Trophoblast cell (in vitro differentiated cells and primary cell): Measurements from ENCODE around the gene AGAP1.

Experiments used
- DNase-seq, 2 donors: peaks; one replicate each; pipeline ENCODE4 v3.0.0-alpha.2; 2016
- H2AFZ ChIP-seq: 2 replicates; pipeline ENCODE4 v1.6.1; 2013; ENCODE audit warnings: low read length, moderate library complexity, mild to moderate bottlenecking; ENCODE audit not compliant: insufficient read depth, poor library complexity
- H2AK5ac ChIP-seq: 2 replicates; pipeline ENCODE4 v1.6.1; 2013; ENCODE audit warnings: mild to moderate bottlenecking, low read length
- H2BK120ac ChIP-seq: 2 replicates; pipeline ENCODE4 v1.6.1; 2013; ENCODE audit warnings: low read length, mild to moderate bottlenecking, moderate library complexity; ENCODE audit not compliant: insufficient read depth, poor library complexity
- H2BK12ac ChIP-seq: 2 replicates; pipeline ENCODE4 v1.6.1; 2013; ENCODE audit warnings: mild to moderate bottlenecking, low read length, moderate library complexity
- H2BK5ac ChIP-seq: 2 replicates; pipeline ENCODE4 v1.6.1; 2013; ENCODE audit warnings: low read length, low read depth, moderate library complexity, mild to moderate bottlenecking; ENCODE audit not compliant: poor library complexity
- H3K14ac ChIP-seq: 2 replicates; pipeline ENCODE4 v1.6.1; 2013; ENCODE audit warnings: mild to moderate bottlenecking, low read length
- H3K18ac ChIP-seq: 2 replicates; pipeline ENCODE4 v1.6.1; 2013; ENCODE audit warnings: mild to moderate bottlenecking, low read length
- H3K23ac ChIP-seq: 2 replicates; pipeline ENCODE4 v1.6.1; 2013; ENCODE audit warnings: low read length
- H3K27ac ChIP-seq: 2 replicates; pipeline ENCODE4 v1.5.1; 2013; ENCODE audit warnings: low read depth, mild to moderate bottlenecking, inconsistent platforms, low read length, moderate library complexity
- H3K27me3 ChIP-seq: 2 replicates; pipeline ENCODE4 v1.6.1; 2013; ENCODE audit warnings: inconsistent platforms, mild to moderate bottlenecking, low read length, moderate library complexity; ENCODE audit not compliant: insufficient read depth
- H3K36me3 ChIP-seq, 2 experiments: 1 replicate in 1 of 2; 2 replicates in 1 of 2; pipeline ENCODE4 v1.6.1; 2013; ENCODE audit warnings: low read length in 2 of 2, mild to moderate bottlenecking in 2 of 2, moderate library complexity in 1 of 2; ENCODE audit not compliant: insufficient read depth in 2 of 2, control insufficient read depth in 1 of 2
- H3K4ac ChIP-seq: 2 replicates; pipeline ENCODE4 v1.6.1; 2013; ENCODE audit warnings: low read depth, mild to moderate bottlenecking, low read length, moderate library complexity
- H3K4me1 ChIP-seq, 2 experiments: 1 replicate in 1 of 2; 2 replicates in 1 of 2; pipeline ENCODE4 v1.6.1; 2013; ENCODE audit warnings: low read length in 2 of 2, mild to moderate bottlenecking in 2 of 2, moderate library complexity in 1 of 2; ENCODE audit not compliant: insufficient read depth in 2 of 2, control insufficient read depth in 1 of 2
- H3K4me2 ChIP-seq: 2 replicates; pipeline ENCODE4 v1.6.1; 2013; ENCODE audit warnings: inconsistent platforms, mild to moderate bottlenecking, low read length, moderate library complexity
- H3K4me3 ChIP-seq: 2 replicates; pipeline ENCODE4 v1.5.1; 2013; ENCODE audit warnings: mild to moderate bottlenecking, low read depth, low read length, inconsistent platforms
- H3K79me1 ChIP-seq: one replicate; pipeline ENCODE4 v1.6.1; 2013; ENCODE audit warnings: low read length
- H3K79me2 ChIP-seq: 2 replicates; pipeline ENCODE4 v1.6.1; 2013; ENCODE audit warnings: low read length, mild to moderate bottlenecking; ENCODE audit not compliant: control insufficient read depth, insufficient read depth, poor library complexity
- H3K9ac ChIP-seq: 2 replicates; pipeline ENCODE4 v1.6.1; 2013; ENCODE audit warnings: mild to moderate bottlenecking, low read length
- H3K9me3 ChIP-seq: 2 replicates; pipeline ENCODE4 v1.6.1; 2013; ENCODE audit warnings: low read depth, mild to moderate bottlenecking, control low read depth, inconsistent platforms, low read length; ENCODE audit not compliant: insufficient read depth
- H4K12ac ChIP-seq: 2 replicates; pipeline ENCODE4 v1.6.1; 2013; ENCODE audit warnings: low read depth, mild to moderate bottlenecking, low read length, moderate library complexity
- H4K8ac ChIP-seq: 2 replicates; pipeline ENCODE4 v1.6.1; 2013; ENCODE audit warnings: low read depth, mild to moderate bottlenecking, low read length, moderate library complexity
- H4K91ac ChIP-seq: one replicate; pipeline ENCODE4 v1.6.1; 2013; ENCODE audit warnings: low read depth, mild to moderate bottlenecking, low read length, moderate library complexity
- WGBS: extraction: QIAGEN DNeasy Blood & Tissue Kit; methylation state at CpG from one replicate; pipeline ENCODE4 v1.1.7; 2013; ENCODE audit warnings: missing lambda C conversion rate; ENCODE audit not compliant: insufficient read length, insufficient coverage; ENCODE audit errors: extremely low coverage; 5-methylcytosine and 5-hydroxymethylcytosine counted together

The AGAP1 gene

GRCh38 chr2:236049981-236050380, 556.1 kb downstream of the AGAP1 start:
- no peak overlapping the region for H3K27ac ChIP-seq
- no peaks in the 10 kb centered on the region for H3K4me1 ChIP-seq
- no peak overlapping the region for H3K18ac ChIP-seq
- H3K27me3 ChIP-seq, result no peaks in the 10 kb centered on the region
- H3K4ac ChIP-seq, result no peak overlapping the region
- H3K14ac ChIP-seq, result no peak overlapping the region
- H4K12ac ChIP-seq, result no peak overlapping the region
- H3K79me1 ChIP-seq, result no peaks in the 10 kb centered on the region
- H3K79me2 ChIP-seq, result no peaks in the 10 kb centered on the region
- H2BK5ac ChIP-seq, result no peak overlapping the region
- H3K4me3 ChIP-seq, result no peak overlapping the region
- no peak overlapping the region for H2BK120ac ChIP-seq
- H3K23ac ChIP-seq, result no peak overlapping the region
- peaks cover 2% of the 10 kb centered on the region for H3K9me3 ChIP-seq
- peaks cover 0 to 2% of the 10 kb centered on the region in 2 experiments for H3K36me3 ChIP-seq
- H2AK5ac ChIP-seq, result no peak overlapping the region
- no peak overlapping the region for H4K91ac ChIP-seq
- DNase-seq, result peak in 1 of 2 donors; percentile 47
- no peak overlapping the region for H2AFZ ChIP-seq
- H4K8ac ChIP-seq, result no peak overlapping the region
- no peak overlapping the region for H2BK12ac ChIP-seq
- no peak overlapping the region for H3K4me2 ChIP-seq
- WGBS, result no CpG with 5 or more reads among the region's 8 CpGs
- H3K9ac ChIP-seq, result no peak overlapping the region

GRCh38 chr2:236051351-236051750, 557.5 kb downstream of the AGAP1 start:
- Histone ChIP-seq H2BK12ac (no peak overlapping the region), H3K18ac (no peak overlapping the region), H2BK5ac (no peak overlapping the region), H3K4me2 (no peak overlapping the region), H3K27ac (no peak overlapping the region), H3K79me1 (no peaks in the 10 kb centered on the region), H3K79me2 (no peaks in the 10 kb centered on the region), H3K4me1 (no peaks in the 10 kb centered on the region), H3K4ac (no peak overlapping the region), H3K14ac (no peak overlapping the region), H3K23ac (no peak overlapping the region), H4K91ac (no peak overlapping the region), H4K8ac (no peak overlapping the region), H3K4me3 (no peak overlapping the region), H2AK5ac (no peak overlapping the region), H3K36me3 (peaks cover 0 to 2% of the 10 kb centered on the region in 2 experiments), H3K9me3 (peaks cover 2% of the 10 kb centered on the region), H2AFZ (no peak overlapping the region), H4K12ac (no peak overlapping the region), H3K9ac (no peak overlapping the region), H3K27me3 (no peaks in the 10 kb centered on the region), H2BK120ac (no peak overlapping the region)
- WGBS, result no CpG with 5 or more reads among the region's 10 CpGs
- DNase-seq, result no peak

- Histone ChIP-seq H4K8ac (no peak overlapping the region), H3K79me2 (no peaks in the 10 kb centered on the region), H3K27me3 (no peaks in the 10 kb centered on the region), H2BK12ac (no peak overlapping the region), H2AK5ac (no peak overlapping the region), H3K18ac (no peak overlapping the region), H2BK120ac (no peak overlapping the region), H3K4me1 (no peaks in the 10 kb centered on the region), H2AFZ (no peak overlapping the region), H3K14ac (no peak overlapping the region), H3K4ac (no peak overlapping the region), H4K12ac (no peak overlapping the region), H4K91ac (no peak overlapping the region), H2BK5ac (no peak overlapping the region), H3K23ac (no peak overlapping the region), H3K4me3 (no peak overlapping the region), H3K9ac (no peak overlapping the region), H3K4me2 (no peak overlapping the region), H3K36me3 (peaks cover 0 to 2% of the 10 kb centered on the region in 2 experiments), H3K9me3 (peaks cover 3% of the 10 kb centered on the region), H3K79me1 (no peaks in the 10 kb centered on the region), H3K27ac (no peak overlapping the region)
- no peak for DNase-seq
- no CpG with 5 or more reads among the region's 11 CpGs for WGBS
These were observed 558.0 kb downstream of the AGAP1 start for GRCh38 chr2:236051806-236052205.

DNA sequence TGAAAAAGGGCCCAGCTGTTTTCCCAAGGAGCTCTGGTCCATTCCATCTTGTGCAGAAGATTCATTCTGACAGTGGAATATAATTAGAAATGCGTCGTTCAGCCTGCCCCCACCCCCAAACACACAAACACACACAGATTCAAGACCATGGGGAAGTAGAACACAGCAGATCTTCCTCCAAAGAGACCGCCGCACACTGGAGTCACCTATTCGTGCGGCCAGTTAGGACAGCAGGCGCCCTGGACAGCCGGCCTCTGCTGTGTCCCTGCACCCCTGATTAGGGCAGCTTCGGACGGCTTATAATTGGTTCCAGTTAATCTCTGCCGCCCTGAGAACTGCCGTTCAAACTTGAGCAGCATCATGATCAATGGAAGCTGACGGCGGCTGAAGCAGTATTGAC, 558.4 kb downstream of the AGAP1 start:
- H3K4me3 ChIP-seq, result no peak overlapping the region
- peaks cover 0 to 2% of the 10 kb centered on the region in 2 experiments for H3K36me3 ChIP-seq
- no peak overlapping the region for H3K14ac ChIP-seq
- no peak overlapping the region for H4K12ac ChIP-seq
- no peak overlapping the region for H2AK5ac ChIP-seq
- no peak overlapping the region for H3K9ac ChIP-seq
- peaks cover 3% of the 10 kb centered on the region for H3K9me3 ChIP-seq
- H3K4me1 ChIP-seq, result no peaks in the 10 kb centered on the region
- no peak overlapping the region for H4K91ac ChIP-seq
- H2AFZ ChIP-seq, result no peak overlapping the region
- H2BK12ac ChIP-seq, result no peak overlapping the region
- no peaks in the 10 kb centered on the region for H3K27me3 ChIP-seq
- no peak overlapping the region for H4K8ac ChIP-seq
- H3K79me2 ChIP-seq, result no peaks in the 10 kb centered on the region
- DNase-seq, result no peak
- no peak overlapping the region for H3K23ac ChIP-seq
- no peak overlapping the region for H3K4ac ChIP-seq
- H3K79me1 ChIP-seq, result no peaks in the 10 kb centered on the region
- no CpG with 5 or more reads among the region's 14 CpGs for WGBS
- no peak overlapping the region for H3K27ac ChIP-seq
- no peak overlapping the region for H3K4me2 ChIP-seq
- H2BK120ac ChIP-seq, result no peak overlapping the region
- no peak overlapping the region for H2BK5ac ChIP-seq
- no peak overlapping the region for H3K18ac ChIP-seq
